Measurements from ENCODE around the gene COL4A1. TPM values are rescaled to one million over a fixed set of nuclear protein-coding genes. Genes with fewer than 3 reads are reported as not detected.
"Not testable (repeated sequence)": the region's sequence is repeated elsewhere in the genome, so short reads cannot be mapped to it uniquely, and the experiment has no call there.

COL4A1 gene
- polyA plus RNA-seq, 12 donors: 354 to 839 (median 642) TPM

DNA sequence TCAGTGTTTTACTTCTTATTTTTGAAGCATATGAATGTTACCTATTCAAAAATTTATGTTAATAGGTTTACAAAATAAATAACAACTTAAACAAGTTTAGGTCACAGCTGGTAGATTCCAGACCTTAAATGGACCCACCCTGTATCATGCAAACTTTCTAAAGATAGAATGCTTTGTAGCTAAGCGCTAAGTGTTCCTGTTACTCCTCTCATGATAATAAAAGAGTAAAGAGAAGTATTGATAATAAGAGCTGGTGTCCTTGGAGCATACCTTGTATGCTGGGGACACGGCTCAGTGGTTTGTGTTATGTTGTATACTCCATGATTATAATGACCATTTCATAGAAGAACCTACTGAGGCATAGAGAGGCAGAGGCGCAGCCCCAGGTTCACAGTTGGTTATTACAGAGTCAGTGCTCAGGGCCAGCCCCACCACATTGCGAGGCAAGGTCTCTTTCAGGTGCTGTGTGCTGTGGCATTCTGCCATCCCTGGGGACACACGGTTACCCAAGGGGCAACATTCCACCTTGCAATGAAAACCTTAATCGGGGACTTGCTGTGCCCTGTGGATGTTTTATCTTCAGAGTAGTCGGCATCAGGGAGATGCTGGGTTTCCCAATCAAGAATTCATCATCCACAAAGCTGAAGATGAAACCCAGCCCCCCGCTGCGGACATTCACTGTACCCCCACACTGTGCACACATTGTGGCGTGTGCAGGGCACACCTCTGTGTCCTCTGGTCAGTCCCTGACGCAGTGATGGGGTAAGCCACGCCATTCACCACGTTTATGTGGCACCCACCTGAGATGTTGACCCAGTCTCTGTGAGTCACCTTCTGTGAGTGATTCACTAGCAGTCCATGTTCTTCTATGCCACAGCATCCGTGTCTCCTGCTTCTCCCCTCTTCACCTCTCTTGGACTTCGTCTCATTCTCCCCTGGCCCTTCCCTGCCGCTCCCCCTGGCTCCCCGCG is 186.7 kb downstream of the COL4A1 start:
- DNase-seq: no peak

DNA sequence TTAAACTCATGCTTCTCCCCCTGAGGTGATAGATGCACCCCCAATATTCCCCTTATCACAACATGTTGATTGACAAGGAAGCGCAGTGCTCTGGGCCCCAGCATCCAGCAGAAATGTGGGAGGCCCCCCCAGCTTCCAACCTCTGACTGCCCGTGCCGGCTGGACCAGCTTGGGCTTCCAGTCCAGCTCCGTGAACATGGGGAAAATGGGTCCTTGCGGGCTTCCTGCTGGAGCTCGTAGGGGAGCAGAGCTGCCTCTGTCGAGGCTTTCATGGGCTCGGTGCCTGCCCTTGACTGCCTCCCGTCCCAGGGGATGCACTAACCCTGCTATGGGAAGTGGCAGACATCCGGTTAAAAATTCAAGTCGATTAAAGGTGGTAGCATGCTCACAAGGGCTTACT is 188.9 kb downstream of the COL4A1 start:
- no peak for DNase-seq

DNA sequence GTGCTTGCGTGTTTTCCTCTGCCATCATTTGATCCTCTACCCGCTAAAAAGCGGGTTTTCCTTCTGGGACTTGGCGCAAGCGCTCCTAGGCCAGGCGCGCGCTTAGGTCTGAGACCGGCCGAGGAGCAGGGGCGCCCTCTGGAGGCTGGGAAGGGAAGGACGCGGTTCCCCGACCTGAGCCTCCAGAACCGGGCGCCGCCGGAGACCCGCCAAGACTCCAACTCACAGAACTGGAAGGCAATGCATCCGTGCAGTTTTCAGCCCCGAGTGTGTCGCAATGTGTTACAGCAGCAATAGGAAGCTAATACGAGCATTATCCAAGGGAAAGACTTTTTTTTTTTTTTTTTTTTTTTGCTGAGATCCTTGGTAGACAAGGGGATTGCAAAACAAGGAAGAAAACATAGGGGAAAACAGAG is 190.9 kb downstream of the COL4A1 start:
- peak; percentile 70 for DNase-seq

DNA sequence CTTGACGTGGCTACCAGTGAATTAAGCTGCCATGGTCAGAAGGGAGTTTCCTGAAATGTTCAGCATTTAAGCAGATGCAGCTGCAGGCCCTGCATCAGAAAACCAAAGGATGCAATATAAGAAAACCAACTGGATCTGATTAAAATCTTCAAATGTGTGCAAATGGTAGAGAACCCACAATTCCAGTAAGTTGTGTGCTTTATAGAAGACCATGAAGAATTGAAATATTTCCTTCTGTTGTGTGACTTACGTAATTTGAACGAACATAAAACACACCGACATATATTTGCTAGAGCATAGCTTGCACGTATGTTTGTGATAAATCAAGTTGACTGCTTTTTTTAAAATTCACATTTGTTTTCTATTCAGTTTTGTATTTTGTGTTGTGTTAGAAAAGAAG is 191.4 kb downstream of the COL4A1 start:
- no peak for DNase-seq

DNA sequence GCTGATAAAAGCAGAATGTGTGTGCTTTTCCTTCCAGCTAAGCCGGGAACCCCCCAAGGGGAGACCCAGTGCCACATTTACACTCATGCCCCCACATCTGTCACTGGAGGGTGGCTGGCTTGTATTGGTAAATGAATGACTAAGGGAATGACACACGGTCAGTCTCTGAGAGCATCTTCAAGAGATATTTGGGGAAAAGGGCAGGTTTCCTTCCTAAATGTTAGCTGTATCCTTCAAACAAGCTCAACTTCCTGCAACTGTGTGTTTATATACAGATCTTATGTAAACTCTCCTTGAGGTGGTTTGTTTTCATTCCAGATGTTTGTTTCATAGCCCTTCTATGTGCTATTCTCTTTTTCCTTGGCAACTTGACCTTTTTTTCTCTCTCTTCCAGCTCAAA is 192.6 kb downstream of the COL4A1 start:
- DNase-seq: no peak

DNA sequence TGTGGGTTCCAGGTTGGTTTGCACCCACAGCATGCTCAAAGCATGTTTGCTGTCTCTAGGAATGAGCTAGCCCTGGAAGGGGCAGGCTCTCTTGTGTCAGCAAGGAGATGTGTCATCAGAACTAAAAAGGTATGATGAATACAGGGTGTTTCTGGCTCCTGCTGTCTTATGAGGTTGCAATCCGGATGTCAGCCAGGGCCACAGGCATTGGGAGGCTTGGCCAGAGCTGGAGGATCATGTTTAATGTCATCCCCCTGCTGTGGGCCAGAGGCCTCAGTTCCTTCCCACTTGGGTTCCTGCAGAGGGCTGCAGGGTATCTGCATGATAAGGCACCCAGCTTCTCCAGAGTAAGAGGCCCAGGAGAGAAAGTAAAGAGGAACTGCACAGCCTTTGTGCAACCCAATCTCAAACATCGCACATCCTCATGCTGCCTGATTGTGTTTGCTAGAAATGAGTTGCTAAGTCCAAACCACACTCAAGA is 193.6 kb downstream of the COL4A1 start:
- no peak for DNase-seq

DNA sequence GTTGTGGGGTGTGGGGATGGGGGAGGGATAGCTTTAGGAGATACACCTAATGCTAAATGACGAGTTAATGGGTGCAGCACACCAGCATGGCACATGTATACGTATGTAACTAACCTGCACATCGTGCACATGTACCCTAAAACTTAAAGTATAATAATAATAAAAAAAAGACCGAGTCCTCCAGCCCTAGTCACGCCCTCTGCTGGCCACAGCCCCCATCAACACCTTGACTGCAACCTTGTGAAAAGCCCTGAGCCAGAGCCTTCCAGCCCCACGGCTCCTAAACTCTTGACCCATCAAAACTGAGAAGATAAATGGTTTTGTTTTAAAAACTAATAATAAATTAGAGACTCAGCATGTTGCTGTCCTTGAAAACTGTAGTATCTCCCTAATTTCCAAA is 194.6 kb downstream of the COL4A1 start:
- DNase-seq: not testable (repeated sequence)

DNA sequence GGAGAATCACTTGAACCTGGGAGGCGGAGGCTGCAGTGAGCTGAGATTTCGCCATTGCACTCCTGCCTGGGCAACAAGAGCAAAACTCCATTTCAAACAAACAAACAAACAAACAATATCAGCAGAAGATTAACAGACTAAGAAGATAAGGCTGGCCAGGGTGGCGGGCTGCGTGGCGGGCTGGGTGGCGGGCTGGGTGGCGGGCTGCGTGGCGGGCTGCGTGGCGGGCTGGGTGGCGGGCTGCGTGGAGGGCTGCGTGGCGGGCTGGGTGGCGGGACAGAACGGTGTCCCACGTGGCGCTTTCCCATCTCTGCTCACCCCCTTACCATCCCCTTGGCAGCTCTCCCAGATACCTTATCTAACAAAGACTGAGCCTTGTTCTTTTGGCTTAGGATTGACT is 196.2 kb downstream of the COL4A1 start:
- DNase-seq: no peak

DNA sequence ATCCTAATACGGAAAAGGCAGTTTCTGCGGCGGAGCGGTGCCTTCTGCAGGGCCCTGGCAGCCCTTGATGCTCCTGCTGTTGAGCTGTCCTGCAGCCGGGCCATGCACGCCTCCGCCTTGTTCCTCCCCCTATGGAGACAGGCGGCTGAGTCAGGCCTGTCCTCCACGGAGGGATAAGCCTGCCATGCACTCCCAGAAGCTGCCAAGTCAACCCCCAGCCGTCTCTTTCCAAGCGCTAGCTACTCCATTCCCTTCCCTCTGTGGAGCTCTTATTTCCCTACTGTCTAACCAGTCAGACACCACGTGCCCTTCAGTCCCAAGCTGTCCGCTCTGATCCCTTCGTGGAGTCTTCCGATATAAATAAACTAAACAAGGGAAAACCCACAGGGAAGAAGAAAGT is 197.0 kb downstream of the COL4A1 start:
- DNase-seq: peak; percentile 54

DNA sequence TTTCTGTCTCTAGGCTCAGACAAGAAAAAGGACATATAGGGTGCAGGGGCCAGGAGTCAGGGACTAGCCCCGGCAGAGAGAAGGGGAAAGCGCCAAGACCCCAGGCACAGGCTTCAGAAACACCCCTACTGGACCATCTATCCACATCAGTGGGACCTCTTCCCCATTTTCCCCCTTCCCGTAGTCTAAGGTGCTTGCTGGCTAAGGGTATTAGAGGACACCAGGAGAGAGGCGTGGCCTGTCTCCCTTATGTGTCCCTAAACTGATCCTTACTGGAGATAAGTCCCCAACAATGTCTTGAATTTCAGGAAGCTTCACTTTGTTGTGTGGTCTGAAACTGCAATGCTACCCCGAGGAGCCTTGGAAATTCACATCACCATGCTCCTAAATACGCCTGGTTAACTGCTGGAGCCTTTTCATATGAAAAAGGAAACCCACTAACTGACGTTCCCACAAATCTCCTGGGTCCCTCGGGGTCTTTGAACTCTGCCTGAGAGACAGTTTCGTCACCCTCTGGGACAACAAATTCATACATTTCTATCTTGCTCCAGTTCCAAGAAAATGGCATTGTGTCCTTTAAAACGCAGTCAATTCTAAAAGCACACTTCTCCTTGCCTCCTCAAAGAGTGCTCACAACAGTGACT is 197.7 kb downstream of the COL4A1 start:
- no peak for DNase-seq

DNA sequence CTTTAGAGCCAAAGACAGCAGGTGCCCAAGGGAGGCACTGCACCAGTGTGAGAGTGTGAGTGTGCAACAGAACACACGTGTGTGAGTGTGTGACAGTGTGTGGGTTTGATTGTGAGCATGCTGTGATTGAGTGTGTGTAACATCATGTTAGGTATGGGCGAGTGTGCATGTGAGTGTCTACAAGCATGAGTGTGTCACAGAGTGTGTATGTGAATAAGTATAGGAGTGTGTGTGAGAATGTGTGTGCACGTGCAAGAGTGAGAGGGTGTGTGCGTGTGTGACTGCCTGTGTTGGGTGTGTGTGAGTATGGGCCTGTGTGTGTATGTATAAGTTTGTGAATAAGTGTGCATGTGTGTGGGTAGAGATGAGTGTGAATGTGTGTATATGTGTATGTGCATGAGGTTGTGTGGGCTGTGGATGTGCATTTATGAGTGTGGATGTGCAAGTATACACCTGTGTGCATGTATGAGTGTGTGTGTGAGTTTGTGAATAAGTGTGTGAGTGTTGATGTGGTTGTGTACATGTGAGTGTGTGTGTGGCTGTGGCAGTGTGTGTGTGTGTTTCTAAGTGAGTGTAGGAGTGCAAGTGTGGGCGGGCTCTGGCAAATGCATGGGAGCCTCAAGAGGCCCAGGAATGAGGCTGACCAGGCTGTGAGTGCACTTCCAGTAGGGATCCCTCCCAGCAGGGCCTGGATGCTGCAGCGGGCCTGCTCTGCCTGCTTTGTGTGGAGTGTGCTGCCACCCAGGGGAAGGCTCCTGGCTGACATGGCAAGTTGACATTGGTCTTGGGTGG is 198.4 kb downstream of the COL4A1 start:
- DNase-seq: peak; percentile 79

DNA sequence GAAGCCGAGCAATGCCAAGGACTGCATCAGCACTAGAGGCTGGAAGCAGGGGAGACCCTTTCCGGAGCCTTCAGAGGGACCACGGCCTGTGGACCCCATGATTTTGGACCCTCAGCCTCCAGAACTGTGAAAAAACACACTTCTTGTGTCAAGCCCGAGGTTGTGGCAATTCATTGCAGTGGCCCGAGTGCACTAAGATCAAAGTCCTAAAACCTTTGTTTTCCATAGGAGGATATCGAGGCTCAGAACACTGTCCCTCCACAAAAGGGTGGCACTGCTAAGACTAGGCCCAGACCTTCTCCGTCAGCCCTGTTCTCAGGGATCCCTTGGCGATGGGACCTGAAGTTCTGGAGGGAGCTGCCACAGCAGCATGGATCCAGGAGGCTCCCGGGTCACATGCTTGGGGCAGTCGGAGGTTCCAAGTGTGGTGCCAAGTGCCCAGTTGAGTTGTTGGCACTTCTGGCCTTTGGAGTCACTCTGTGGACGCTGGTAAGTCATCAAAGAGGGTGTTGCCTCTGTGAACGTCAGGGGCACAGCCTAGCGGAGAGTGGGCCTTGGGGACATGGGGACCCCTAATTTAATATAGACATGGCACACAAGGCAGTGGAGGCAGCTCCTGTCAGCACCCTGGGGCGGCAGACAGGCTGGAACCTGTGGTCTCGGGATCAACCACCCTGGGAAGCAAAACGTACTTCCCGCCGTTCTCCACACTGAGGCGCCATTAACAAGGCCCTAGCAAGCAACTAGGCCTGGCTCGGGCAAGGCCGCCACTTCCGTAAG is 199.2 kb downstream of the COL4A1 start:
- DNase-seq: no peak

DNA sequence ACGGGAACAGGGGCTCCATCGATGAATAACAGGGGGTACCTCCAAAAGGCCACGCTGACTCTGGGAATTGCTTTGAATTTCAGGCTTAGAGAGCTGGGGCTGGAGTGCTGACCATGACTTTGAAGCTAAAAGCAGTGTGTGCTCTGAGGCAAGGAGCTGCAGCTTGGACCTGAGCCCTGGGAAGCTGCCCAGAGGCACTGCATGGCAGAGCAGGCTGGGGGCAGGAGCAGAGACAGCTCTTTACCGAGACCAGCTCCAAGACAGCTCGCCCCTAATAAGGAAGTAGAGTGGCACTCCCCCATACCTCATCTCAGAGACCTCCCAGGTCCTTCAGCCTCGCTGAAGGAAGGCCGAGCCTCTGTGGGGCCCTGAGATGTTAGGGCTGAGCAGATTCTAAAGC is 200.2 kb downstream of the COL4A1 start:
- no peak for DNase-seq

DNA sequence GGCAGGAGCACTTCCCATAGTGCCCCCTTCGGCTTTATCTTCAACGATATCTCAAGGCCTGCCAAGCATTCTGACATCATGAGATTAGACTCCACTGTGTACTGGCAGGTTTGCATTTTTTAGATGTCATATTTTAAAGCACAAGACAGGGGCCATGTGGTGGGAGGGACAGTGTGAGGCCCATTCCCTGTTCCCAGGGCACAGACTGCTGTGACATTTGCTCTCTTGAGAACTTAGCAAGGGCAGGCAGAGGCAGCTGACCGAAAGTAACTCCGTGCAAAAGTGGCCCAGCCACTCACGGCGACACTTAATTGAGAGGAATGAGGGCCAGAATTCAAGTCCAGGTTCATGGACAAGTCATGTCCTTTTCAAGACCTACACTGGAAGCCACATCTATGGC is 201.8 kb downstream of the COL4A1 start:
- no peak for DNase-seq

DNA sequence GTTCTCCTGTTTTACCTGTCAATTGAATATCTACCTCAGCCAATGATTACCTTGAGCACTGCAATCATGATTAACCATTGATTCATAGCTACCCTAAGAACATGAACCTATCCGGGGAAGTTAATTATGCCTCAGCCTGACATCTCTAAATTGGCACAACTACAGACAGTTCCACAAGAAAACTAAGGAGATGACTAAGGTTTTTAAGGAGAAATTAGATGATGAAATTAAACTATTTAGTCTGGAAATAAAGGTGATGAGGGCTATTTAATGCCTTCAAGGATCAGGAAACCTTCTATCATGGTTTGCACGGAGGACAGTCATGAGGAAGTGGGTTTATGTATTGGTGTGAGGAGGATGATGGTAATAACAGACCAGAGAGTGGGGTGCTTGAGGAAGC is 203.4 kb downstream of the COL4A1 start:
- no peak for DNase-seq

DNA sequence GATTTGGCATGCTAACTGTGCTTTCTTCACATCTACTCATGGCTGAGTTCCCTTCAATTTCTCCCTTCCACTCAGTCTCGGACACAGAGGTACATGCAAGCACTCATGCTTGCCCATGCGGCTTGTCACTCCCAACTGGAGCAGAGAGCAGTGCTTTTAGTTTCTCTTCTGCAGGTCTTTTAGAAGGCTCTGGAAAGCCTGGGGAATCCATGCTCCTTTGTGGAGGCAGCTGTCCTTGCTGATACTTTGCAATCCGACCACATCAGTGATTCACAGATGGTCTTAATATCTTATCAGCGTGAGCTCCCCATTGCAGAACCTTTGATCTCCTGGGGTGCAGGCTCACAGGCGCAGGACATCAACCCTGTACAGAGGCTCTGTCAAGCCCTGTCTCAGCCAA is 203.9 kb downstream of the COL4A1 start:
- DNase-seq: no peak

DNA sequence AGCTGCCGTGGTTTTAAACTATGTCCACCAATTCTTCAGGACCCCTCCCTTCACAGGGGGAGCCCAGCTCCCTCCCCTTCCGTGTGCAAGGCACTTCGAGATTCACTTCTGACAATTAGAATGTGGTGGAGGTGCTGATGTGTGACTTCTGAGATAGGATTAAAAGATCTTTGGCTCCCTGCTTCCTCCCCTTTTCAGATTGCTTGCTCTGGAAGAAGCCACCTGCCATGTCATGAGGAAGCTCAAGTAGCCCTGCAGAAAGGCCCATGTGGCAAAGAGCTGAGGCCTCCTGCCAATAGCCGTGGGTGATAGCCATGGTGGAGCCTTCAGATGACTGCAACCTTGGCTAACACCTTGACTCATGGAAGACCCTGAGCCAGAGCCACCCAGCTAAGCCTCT is 204.9 kb downstream of the COL4A1 start:
- DNase-seq: no peak

DNA sequence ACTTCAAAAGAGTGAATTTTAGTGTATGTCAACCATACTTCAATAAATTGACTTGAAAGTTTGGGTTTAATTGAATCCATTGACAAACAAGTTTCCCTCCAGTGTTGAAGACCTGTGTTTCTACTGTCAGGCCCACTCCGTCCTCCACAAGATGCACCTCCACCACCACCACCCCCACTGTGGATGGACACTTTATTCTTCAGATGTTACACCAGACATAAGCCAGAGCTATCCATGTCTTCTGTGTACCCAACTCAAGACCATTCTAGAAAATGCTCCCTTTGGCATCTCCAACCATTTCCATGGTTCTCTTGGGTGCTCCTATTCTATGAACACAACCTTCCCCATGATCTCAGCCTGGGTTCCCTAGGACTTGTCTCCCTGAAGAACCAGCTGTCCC is 207.0 kb downstream of the COL4A1 start:
- no peak for DNase-seq
